Effector memory CD8-positive, alpha-beta T cell (primary cell): ENCODE results near the gene UPF1.

Source experiments
- ATAC-seq: fragments of 150-1000 bp; cut with Tn5 transposase; replicated peaks from 2 replicates; pipeline ENCODE4 v1.10.0; 2021; ENCODE audit warnings: mild to moderate bottlenecking, moderate library complexity
- DNase-seq, 3 experiments: peaks; one replicate each; pipeline ENCODE4 v3.0.0; 2021
- H3K27ac Mint-ChIP-seq, 2 donors: one replicate each; pipeline ENCODE4 v1.8.0; 2022; ENCODE audit warnings: mild to moderate bottlenecking in 2 of 2, mixed read lengths in 2 of 2, moderate library complexity in 2 of 2
- H3K27me3 Mint-ChIP-seq, 2 donors: one replicate each; pipeline ENCODE4 v1.8.0; 2022; ENCODE audit warnings: mixed read lengths in 2 of 2
- H3K36me3 Mint-ChIP-seq: one replicate; pipeline ENCODE4 v1.8.0; 2022; ENCODE audit warnings: mild to moderate bottlenecking, moderate library complexity, mixed read lengths; ENCODE audit not compliant: insufficient read depth
- H3K4me1 Mint-ChIP-seq, 2 donors: one replicate each; pipeline ENCODE4 v1.8.0; 2022; ENCODE audit warnings: low read depth in 2 of 2, mixed read lengths in 2 of 2
- H3K4me3 Mint-ChIP-seq, 2 donors: one replicate each; pipeline ENCODE4 v1.8.0; 2022; ENCODE audit warnings: mild to moderate bottlenecking in 2 of 2, mixed read lengths in 2 of 2, moderate library complexity in 2 of 2
- H3K9me3 Mint-ChIP-seq, 2 donors: one replicate each; pipeline ENCODE4 v1.8.0; 2022; ENCODE audit warnings: mixed read lengths in 2 of 2

UPF1 gene

GRCh38 chr19:18849838-18850400, 18.2 kb downstream of the UPF1 start:
- DNase-seq (no peak), ATAC-seq (no peak)
- Mint-ChIP-seq H3K27ac (peak overlapping the region; percentile 83 to 90), H3K36me3 (peaks cover 78% of the 10 kb centered on the region), H3K27me3 (no peaks in the 10 kb centered on the region), H3K4me3 (peak overlapping the region; percentile 47 to 76), H3K4me1 (peaks cover 37 to 44% of the 10 kb centered on the region in 2 donors), H3K9me3 (no peaks in the 10 kb centered on the region)

- Mint-ChIP-seq H3K4me3 (no peak overlapping the region), H3K4me1 (peaks cover 31 to 37% of the 10 kb centered on the region in 2 donors), H3K27me3 (no peaks in the 10 kb centered on the region), H3K9me3 (no peaks in the 10 kb centered on the region), H3K36me3 (peaks cover 86% of the 10 kb centered on the region), H3K27ac (peak overlapping the region; percentile 77 to 90)
- no peak for ATAC-seq
- DNase-seq = no peak
Measured at GRCh38 chr19:18850471-18851375, 19.0 kb downstream of the UPF1 start.

- Mint-ChIP-seq H3K27me3 (no peaks in the 10 kb centered on the region), H3K36me3 (peaks cover 85% of the 10 kb centered on the region), H3K9me3 (no peaks in the 10 kb centered on the region), H3K4me1 (peaks cover 25 to 28% of the 10 kb centered on the region in 2 donors), H3K4me3 (no peak overlapping the region), H3K27ac (peak overlapping the region in 1 of 2 donors; percentile 90)
- DNase-seq (no peak), ATAC-seq (no peak)
Measured at GRCh38 chr19:18851673-18852325, 20.0 kb downstream of the UPF1 start.

- H3K36me3 Mint-ChIP-seq = peaks cover 86% of the 10 kb centered on the region
- H3K4me1 Mint-ChIP-seq = peaks cover 16 to 20% of the 10 kb centered on the region in 2 donors
- no peak overlapping the region for H3K4me3 Mint-ChIP-seq
- H3K27ac Mint-ChIP-seq = peak overlapping the region in 1 of 2 donors; percentile 57
- ATAC-seq = no peak
- no peak for DNase-seq
- no peaks in the 10 kb centered on the region for H3K27me3 Mint-ChIP-seq
- no peaks in the 10 kb centered on the region for H3K9me3 Mint-ChIP-seq
Measured at GRCh38 chr19:18852648-18853047, 20.9 kb downstream of the UPF1 start.

- peaks cover 14 to 16% of the 10 kb centered on the region in 2 donors for H3K4me1 Mint-ChIP-seq
- H3K27me3 Mint-ChIP-seq = no peaks in the 10 kb centered on the region
- no peak for DNase-seq
- no peaks in the 10 kb centered on the region for H3K9me3 Mint-ChIP-seq
- peak overlapping the region in 1 of 2 donors; percentile 57 for H3K27ac Mint-ChIP-seq
- H3K36me3 Mint-ChIP-seq = peaks cover 87% of the 10 kb centered on the region
- no peak overlapping the region for H3K4me3 Mint-ChIP-seq
- ATAC-seq = no peak
Measured at GRCh38 chr19:18853755-18854427, 22.1 kb downstream of the UPF1 start.

GRCh38 chr19:18854982-18855381, 23.2 kb downstream of the UPF1 start:
- peaks cover 3 to 7% of the 10 kb centered on the region in 2 donors for H3K4me1 Mint-ChIP-seq
- DNase-seq (no peak), ATAC-seq (no peak)
- peak overlapping the region in 1 of 2 donors; percentile 33 for H3K4me3 Mint-ChIP-seq
- H3K36me3 Mint-ChIP-seq = peaks cover 91% of the 10 kb centered on the region
- no peaks in the 10 kb centered on the region for H3K27me3 Mint-ChIP-seq
- H3K9me3 Mint-ChIP-seq = no peaks in the 10 kb centered on the region
- H3K27ac Mint-ChIP-seq = peak overlapping the region in 1 of 2 donors; percentile 15

GRCh38 chr19:18855647-18856384, 24.1 kb downstream of the UPF1 start:
- Mint-ChIP-seq H3K27ac (peak overlapping the region in 1 of 2 donors; percentile 51), H3K9me3 (no peaks in the 10 kb centered on the region), H3K4me3 (peak overlapping the region in 1 of 2 donors; percentile 33), H3K4me1 (peaks cover 1 to 4% of the 10 kb centered on the region in 2 donors), H3K27me3 (no peaks in the 10 kb centered on the region), H3K36me3 (peaks cover 91% of the 10 kb centered on the region)
- ATAC-seq (no peak), DNase-seq (no peak)

- ATAC-seq = no peak
- H3K4me3 Mint-ChIP-seq = no peak overlapping the region
- peak overlapping the region in 1 of 2 donors; percentile 51 for H3K27ac Mint-ChIP-seq
- H3K4me1 Mint-ChIP-seq = peaks cover 7 to 9% of the 10 kb centered on the region in 2 donors
- H3K9me3 Mint-ChIP-seq = no peaks in the 10 kb centered on the region
- H3K36me3 Mint-ChIP-seq = peaks cover 91% of the 10 kb centered on the region
- DNase-seq = no peak
- H3K27me3 Mint-ChIP-seq = no peaks in the 10 kb centered on the region
Measured at GRCh38 chr19:18856385-18857126, 24.8 kb downstream of the UPF1 start.

- Mint-ChIP-seq H3K4me3 (no peak overlapping the region), H3K27me3 (no peaks in the 10 kb centered on the region), H3K36me3 (peaks cover 91% of the 10 kb centered on the region), H3K27ac (no peak overlapping the region), H3K4me1 (peaks cover 7 to 9% of the 10 kb centered on the region in 2 donors), H3K9me3 (no peaks in the 10 kb centered on the region)
- DNase-seq = no peak
- no peak for ATAC-seq
Measured at GRCh38 chr19:18857223-18857622, 25.5 kb downstream of the UPF1 start.

- Mint-ChIP-seq H3K4me3 (no peak overlapping the region), H3K36me3 (peaks cover 92% of the 10 kb centered on the region), H3K9me3 (no peaks in the 10 kb centered on the region), H3K27ac (no peak overlapping the region), H3K27me3 (no peaks in the 10 kb centered on the region), H3K4me1 (peaks cover 7 to 9% of the 10 kb centered on the region in 2 donors)
- DNase-seq (no peak), ATAC-seq (no peak)
Measured at GRCh38 chr19:18858906-18859646, 27.3 kb downstream of the UPF1 start.

- DNase-seq (no peak), ATAC-seq (no peak)
- no peaks in the 10 kb centered on the region for H3K9me3 Mint-ChIP-seq
- H3K36me3 Mint-ChIP-seq = peaks cover 94% of the 10 kb centered on the region
- no peak overlapping the region for H3K4me3 Mint-ChIP-seq
- peaks cover 7 to 9% of the 10 kb centered on the region in 2 donors for H3K4me1 Mint-ChIP-seq
- H3K27me3 Mint-ChIP-seq = no peaks in the 10 kb centered on the region
- H3K27ac Mint-ChIP-seq = no peak overlapping the region
Measured at GRCh38 chr19:18859676-18860301, 28.0 kb downstream of the UPF1 start.
